ENCODE data around the gene IQCH.

- TF ChIP-seq POLR2A (IDR thresholded peaks at IDR 0.05): no peak
- no peak for TF ChIP-seq CTCF (IDR thresholded peaks at IDR 0.05)
These were observed 52.6 kb downstream of the IQCH start for GRCh38 chr15:67307156-67307555.

Measured in vagina (tissue), 2 donors.